Stimulated activated CD4-positive, alpha-beta T cell treated with anti-CD3 and anti-CD28 coated beads, Interleukin-1b, Interleukin-23, amount 100 ng/mL, for 24 hours (primary cell): ENCODE results near the gene IGF2BP2.

Experiments
- DNase-seq, 4 experiments: peaks; one replicate each; pipeline ENCODE4 v3.0.0-alpha.2; 2020; ENCODE audit warnings: low read depth in 4 of 4, low spot score in 1 of 4

The IGF2BP2 gene

DNA sequence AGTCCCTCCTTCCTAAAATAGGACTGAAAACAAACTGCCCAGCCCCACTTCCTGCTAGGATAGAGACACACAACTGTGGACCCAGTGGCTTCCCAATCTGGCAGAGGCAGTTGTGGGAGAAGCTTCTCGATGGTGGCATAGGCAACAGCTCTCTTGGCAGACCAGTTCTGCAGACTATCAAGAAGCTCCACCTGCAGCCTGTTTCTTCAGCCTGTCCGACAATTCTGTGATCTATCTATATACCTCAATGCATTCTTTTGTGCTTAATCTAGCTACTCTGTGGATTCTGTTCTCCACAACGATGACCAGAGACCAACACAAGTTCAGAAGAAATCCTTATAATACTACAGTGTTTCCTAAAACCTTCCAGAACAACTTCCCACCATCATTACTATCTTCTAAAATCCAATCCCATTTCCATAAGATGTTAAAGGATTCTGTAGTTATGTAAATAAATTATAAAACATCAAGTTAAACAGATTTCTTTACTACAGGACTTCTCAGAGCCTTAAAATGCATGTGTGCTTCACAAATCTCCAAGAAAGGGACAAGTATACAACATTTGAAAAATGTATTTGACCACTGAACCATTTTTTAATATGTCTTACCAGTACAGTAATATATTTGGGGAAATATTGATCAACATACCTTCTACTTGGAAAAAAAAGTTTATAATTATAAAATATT, 57.7 kb downstream of the IGF2BP2 start:
- DNase-seq, result no peak

DNA sequence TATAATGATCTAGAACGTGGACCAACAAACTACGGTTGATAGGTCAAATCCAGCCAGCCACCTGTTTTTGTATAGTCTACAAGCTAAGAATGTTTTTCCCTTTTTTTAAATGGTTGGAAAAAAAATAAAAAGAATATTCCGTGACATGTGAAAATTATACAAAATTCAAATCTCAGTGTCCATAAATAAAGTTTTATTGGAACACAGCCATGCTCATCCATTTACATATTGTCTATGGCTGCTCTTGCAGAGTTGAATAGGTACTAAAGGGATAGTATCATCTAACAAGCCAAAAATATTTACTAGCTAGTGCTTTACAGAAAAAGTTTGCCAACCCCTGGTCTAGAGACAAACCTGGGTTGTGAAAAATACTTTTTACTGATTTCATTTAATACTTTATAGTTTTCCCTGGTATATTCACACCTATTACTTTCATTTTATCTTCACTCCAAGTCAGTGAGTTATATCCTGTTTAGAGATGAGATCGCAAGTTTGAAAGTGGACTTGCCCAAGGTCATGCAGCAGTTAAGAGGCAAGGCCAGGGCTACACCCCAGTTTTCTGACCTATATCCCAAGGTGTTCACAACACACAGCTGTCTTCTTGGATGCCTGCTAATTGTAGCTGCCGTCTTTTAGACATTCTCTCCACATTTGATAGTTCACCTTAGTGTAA, 58.4 kb downstream of the IGF2BP2 start:
- DNase-seq, result no peak

DNA sequence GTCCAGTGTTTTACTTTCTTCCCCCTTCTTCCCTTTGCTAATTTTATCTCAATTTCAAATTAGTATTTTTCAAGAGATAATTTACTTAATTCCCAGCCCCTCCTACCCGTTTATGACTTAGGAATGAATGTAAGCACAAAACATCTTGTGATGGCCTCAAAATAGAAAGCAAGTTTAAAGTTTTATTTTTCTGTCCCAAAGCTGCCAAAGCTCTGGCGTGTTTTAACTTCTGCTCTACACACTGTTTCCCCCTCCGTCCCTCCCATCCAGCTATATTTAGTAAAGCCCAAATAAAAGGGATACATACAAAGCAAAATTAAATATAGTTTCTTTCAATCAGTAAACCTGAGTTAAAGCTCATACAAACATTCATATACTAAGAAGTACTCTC, 59.9 kb downstream of the IGF2BP2 start:
- no peak for DNase-seq

DNA sequence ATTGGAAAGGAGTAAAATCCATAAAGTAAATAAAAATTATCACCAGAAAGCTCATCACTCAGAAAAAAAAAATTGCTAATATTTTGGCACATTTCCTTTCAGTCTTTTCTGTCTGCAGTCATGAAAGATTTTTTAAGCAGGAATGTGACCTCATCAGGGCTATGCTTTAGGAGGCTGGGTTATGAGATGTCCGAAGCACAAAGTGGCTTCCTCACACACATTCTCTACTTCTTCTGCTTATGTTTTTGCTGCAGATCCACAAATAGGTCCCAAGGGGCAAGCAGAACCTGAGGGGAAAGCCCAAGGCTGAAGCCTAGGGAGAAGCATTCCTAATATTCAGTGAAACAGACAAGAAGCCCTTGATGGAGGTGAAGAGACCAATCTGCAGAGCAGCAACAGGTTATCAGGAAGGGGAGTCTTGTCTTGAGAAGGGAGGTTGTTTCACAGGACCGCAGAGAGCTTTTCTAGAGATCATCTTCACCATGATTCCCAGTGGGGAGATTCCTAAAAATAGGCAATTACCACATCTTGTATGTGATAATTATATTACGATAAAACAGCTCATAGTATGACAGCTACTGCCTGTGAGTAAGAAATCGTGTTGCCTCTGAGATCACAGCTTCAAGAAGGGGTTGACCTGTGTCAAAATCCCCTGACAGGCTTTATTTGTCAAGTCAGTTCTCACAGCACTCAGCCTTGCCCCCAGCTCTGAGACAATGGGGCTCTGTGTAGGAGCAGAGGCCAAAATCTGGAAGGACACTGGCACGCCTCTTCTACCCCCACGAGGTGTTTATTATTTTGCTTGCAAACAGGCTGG, 60.5 kb downstream of the IGF2BP2 start:
- DNase-seq, result no peak

DNA sequence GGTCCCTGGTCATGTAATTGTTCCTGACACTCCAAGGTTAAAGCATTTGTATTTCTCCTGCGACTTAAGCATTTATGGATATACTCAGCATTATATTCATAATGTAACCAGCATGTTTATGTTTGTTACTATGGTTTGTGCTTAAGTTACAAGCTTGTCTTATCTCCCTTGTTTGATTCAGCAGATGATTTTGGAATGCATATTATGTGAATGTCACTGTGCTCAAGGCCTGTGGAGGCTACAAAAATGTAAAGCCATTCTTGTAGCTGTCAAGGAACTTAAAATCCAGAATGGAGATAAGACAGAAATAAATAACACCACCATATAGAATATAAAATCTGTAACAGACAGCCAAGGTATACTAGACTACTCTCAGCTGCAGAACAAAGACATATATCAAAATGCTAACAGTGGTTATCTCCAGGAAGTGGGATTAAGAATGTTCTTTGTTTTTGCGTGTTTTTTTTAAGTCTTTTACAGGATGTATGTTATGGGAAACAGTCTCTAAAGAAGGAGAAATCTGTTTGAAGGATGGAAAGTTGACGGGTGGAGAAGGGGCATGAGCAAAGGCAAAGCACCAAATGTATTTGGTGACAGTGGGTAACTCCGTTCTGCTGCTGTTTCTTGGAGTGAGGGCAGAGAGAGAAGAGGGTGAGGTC, 61.4 kb downstream of the IGF2BP2 start:
- DNase-seq, result no peak

DNA sequence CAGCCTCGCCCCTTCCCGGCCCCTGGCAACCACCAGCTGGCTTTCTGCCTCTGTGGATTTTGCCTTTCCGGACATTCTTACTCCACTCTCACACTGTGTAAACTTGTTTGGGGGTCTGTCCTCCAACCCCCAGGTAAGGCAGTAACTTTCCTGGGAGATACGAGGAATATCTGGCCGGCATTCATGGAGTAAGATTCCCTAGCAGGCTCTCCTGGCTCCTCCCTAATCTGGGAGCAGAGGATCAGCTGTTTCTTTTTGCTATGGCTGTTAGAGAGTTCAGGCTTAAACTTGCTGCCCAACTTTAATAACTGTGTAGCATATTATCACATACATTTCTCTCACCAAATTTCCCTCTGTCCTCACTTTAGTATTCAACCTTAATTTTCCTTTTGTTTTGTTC, 64.3 kb downstream of the IGF2BP2 start:
- no peak for DNase-seq

DNA sequence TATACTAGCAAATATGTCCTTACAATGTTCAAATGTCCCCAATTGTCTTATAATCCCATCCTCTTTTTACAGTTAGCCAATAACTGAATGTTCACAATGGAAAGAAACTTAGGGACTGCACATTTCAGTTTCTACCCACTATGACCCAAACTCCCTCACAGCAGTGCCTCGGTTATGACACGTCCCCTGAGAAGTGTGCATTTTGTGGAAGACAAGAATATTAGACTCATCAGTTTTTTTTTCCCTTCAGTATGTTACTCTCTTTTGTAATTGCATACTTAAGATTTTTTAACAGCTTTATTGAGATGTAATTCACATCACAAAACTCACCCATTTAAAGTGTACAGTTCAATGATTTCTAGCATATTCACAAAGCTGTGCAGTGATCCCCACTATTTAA, 64.8 kb downstream of the IGF2BP2 start:
- no peak for DNase-seq

DNA sequence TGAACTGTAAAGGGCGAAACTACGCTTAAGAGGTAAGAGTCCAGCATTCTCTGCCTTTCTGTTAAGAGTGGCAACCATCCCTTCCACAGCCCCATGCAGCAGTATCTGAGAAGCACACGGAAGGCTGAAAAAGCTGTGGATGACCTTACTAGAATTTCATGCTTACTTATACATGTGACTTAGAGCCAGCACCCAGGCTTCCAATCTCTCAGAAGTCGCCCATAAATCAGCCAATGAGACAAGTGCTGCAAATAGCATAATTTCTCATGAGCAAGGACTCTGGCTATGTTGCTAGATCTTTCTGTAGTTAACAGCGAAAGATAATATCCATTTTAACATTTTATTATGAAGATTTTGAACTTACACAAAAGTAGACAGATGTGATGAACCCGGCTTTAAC, 65.3 kb downstream of the IGF2BP2 start:
- no peak for DNase-seq

DNA sequence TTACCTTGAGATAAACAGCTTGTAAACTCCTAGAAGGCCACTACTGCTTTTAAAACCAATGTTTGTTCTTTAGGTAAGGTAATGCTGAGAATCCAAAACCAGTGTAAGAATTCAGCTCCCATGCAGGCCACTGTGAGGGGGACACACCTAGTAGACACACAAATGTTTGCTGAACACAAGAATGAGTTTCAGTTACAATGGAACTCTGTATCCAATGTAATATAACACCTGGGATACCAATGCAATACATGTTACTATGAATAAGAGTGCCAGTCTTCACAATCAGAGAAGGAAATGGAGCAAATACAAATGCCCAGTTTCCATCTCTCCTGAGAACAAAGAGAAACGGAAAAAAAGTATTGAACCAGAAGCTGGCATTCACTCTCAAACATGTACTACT, 65.9 kb downstream of the IGF2BP2 start:
- DNase-seq, result no peak

DNA sequence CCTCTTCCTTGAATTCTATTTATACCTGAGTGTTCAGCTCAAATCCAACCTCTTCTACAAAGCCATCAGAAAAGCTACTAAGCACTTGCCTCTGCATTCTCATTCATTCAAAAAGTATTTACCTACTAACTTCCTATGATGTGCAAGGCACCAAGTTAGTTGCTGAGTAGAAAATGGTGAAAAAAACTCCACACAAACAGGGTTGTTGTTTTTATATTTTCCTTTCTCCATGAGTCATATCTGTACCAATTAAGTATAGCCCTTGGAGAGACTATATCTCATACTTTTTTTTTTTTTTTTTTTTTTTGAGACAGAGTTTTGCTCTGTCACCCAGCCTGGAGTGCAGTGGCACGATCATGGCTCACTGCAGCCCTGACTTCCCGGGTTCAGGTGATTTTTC, 67.7 kb downstream of the IGF2BP2 start:
- no peak for DNase-seq

DNA sequence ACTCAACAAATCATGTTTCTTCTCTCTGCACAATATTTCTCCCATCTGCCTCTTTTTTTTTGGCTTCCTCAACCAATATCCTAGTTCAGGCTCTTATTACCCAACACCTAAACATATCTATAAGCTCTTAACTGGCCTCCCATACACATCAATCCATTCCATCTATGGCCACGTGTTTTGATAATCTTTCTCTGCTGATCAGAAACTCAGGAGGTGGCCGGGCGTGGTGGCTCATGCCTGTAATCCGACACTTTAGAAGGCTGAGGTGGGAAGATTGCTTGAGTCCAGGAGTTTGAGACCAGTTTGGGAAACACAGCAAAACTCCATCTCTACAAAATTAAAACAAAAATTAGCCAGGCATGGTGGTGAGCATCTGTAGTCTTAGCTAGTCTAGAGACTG, 68.4 kb downstream of the IGF2BP2 start:
- DNase-seq, result no peak

DNA sequence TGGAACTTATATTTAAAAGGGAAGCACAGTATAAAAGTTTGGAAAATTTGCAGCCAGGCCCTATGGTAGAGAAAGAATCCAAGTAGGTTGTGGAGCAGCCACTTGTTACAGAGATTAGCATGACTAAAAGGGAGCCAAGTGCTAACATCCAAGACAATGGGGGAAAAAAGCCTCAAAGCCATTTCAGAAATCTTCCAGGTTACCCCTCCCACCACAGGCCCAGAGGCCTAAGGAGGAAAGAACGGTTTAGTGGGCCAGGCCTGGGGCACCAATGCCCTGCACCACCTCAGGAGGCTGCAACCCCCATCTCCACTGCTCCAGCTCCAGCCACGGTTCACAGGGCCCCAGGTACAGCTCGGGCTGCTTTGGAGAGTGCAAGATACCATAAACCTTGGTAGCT, 69.9 kb downstream of the IGF2BP2 start:
- no peak for DNase-seq

DNA sequence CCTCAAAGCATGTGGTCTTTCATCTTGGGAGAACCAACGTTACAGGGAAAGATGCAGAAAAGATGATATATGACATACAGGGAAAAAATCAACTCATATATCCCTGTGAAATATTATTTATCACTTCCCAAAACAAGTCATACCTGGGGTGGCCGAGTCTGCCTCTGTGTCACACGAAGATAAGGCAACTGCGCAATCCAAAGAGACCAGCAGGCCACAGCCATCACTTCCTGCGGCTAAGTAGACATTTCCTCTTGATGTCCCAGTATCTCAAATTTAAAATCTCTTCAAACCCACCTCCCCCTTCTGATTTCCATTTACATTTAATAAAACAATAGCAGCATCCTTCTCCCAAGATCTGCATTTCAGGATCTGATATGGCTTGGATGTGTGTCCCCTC, 71.5 kb downstream of the IGF2BP2 start:
- DNase-seq, result no peak

DNA sequence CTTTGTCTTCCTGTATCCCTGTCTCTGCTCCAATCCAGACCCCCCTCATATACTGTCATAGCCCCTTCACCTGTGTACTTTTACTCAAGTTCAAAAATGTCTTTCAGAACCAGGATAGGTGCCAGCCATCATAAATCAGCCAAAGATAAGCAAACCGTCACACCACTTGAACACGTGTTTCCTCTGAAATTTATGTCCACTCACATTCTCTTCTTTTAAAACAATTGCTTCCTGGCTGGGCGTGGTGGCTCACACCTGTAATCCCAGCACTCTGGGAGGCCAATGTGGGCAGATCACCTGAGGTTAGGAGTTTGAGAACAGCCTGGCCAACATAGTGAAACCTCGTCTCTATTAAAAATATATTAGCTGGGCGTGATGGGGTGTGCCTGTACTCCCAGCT, 74.1 kb downstream of the IGF2BP2 start:
- DNase-seq, result no peak

DNA sequence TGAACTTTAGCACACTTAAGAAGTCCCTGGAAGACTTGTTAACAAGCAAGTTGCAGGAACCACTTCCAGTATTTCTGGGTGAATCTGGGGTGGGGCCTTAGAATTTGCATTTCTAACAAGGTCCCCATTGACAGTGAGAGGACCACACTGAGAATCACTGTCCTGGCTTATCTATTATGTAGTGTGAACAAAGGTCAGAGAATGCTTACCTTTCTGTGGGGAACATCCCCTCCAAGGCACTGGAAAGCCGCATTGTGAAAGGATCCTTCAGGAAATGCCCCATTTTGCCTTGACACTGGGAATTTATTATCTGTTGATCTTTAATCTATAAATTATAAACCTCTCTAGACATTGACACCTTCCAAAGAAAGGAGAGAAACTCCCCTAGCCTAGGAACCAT, 74.8 kb downstream of the IGF2BP2 start:
- no peak for DNase-seq

DNA sequence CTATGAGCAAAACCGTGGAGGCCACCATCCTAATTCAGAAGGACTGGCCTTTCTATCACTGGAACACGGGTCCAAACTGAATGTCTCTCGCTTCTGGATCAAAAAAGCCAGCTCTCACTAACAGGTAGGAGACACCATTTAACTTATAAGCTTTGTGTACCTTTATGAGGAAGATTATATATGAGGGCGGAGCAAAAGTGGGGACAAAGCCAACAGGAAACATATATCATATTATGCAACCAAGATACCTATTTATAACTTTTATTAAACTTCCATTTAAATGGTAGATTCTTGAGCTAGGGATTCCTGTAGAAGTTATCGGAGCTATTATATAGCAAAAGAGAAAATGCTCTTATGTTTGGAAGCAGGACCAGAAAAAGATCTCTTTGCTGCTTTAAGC, 78.4 kb downstream of the IGF2BP2 start:
- no peak for DNase-seq

DNA sequence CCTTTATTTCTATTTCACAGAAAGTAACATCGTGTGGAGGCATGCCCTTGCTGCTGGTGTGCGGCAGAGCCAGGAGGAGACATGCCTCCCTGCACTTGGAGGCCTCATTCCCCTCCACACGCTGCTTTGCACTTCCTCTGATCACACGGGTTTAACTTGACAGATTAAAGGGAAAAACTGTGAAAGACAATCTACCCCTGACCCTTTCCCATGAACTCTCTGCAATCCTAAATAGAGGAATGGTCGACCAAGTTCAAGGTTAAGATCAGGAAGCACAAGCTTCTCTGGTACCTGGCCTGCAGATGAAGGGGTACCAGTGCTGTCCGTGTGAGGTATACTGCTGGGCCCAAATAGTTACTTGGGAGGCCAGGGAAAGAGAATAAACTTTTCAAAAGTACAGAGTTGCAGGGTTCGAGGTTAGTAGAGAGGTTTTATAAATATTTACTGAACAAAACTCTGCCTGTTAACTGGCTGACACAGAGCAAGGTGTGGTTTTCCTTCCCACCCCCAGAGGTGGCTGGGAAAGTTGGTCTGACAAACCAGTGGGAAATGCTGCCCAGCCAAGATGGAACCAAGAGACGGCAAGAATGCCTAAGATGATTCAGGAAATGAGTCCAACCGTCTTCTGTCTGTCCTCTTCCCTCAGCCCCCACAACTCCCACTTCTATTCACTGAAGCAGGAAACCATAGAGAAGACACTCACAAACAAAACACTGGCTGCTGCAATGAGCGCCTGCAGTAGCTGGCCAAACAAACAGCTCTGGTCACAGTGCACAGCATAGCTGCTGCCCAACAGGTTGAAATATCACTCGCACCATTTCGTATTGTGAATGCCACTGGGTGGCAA, 79.6 kb downstream of the IGF2BP2 start:
- no peak for DNase-seq

DNA sequence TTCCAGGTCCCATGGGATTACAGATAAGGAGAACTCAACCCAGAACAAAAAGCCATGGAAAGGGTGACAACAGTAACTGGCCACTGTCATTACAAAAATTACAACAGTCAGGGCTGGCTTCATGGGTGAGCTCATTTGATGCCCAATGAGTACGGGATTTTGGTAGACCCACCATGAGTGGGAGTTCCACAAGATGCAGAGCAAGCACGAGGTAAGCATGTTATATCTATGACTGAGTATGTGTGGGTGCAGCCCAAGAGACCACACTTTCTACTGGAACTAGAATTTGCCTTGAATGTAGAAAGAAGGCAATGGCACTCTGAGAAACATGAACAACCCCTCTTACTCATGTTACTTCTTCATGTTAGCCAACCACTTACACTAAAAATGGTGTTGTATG, 83.3 kb downstream of the IGF2BP2 start:
- no peak for DNase-seq

DNA sequence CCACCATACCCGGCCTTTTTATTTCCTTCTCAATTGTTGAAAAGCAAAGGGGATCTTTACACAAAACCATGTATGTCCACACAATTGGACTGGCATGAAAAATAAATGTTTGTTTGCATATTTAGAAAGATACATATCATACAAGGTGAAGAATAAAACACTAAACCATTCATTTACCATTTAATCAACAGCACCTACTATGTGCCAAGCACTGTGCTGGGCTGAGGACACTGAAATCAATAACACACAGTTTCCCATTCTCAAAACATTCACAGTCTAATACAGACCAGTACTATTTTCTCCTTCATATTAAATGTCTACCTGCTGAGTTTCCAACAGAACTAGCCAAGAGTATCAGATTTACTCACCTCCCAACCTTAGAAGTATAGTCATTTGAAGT, 84.7 kb downstream of the IGF2BP2 start:
- DNase-seq, result no peak

DNA sequence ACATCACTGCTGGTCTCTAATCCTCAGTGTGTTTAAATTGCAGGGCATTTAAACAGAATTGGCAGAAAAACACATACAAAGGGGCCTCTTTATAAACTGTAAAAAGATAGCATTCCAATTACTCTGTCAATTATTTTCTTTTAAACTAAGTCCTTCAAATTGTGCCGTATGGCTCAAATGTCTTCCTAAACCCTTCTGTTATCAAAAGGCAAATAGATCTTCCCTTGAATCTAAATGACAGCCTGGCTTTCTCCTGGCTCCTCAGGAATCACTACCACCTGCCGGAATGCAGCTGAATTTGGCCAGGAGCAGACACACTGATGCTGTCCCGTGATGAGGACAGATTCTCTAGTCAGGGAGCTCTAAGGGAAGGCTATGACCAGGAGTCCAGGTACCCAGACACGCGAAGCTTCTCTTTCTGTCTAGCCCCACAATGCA, 85.6 kb downstream of the IGF2BP2 start:
- DNase-seq, result no peak
